A549 (cell line): ENCODE data around the gene HDAC7. TPM values are rescaled to one million over a fixed set of nuclear protein-coding genes. Genes with fewer than 3 reads are reported as not detected.

Experiments used
- ATAC-seq, 2 experiments: fragments of 200-7000 bp in 1 of 2; fragments of >200 bp in 1 of 2; cut with Nextera tagmentation in 1 of 2; cut with Tn5 transposase in 1 of 2; 3 replicates each; pipeline versions ENCODE4 v1.8.0 to v1.9.1; 2018 to 2020; ENCODE audit warnings: mild to moderate bottlenecking in 1 of 2, moderate library complexity in 1 of 2
- CTCF ChIA-PET: fragments of 300-600 bp; sonication (Branson Sonifier 250); formaldehyde crosslinking; extraction: SDS; loops from one replicate; lab custom pipeline; 2021; ENCODE audit warnings: antibody characterized with exemption, inconsistent platforms; lab: Yijun Ruan, JAX
- POLR2A ChIA-PET: fragments of 350-600 bp; formaldehyde crosslinking; extraction: SDS; loops from one replicate; lab custom pipeline; 2021; ENCODE audit warnings: antibody characterized with exemption, inconsistent platforms; lab: Yijun Ruan, JAX
- DNase-seq, 2 experiments: peaks; one replicate each; pipeline versions ENCODE4 v3.0.0 to v3.0.0-alpha.2; 2011 to 2016; ENCODE audit warnings: low read depth in 1 of 2, low spot score in 1 of 2
- FAIRE-seq: peaks from 2 replicates; lab custom pipeline; 2011; peaks lifted over from hg19 to GRCh38; lab: Jason Lieb, UNC
- H3K27ac ChIP-seq, 2 experiments: fragments of >200 bp; sonication (Bioruptor Twin); formaldehyde crosslinking; 3 replicates each; pipeline ENCODE4 v1.5.1; 2016 to 2017
- H3K4me1 ChIP-seq: fragments of >200 bp; sonication (Bioruptor Twin); formaldehyde crosslinking; 3 replicates; pipeline ENCODE4 v1.6.1; 2016
- H3K4me2 ChIP-seq: fragments of >200 bp; sonication (Bioruptor Twin); formaldehyde crosslinking; 3 replicates; pipeline ENCODE4 v1.6.1; 2016
- H3K4me3 ChIP-seq: fragments of >200 bp; sonication (Bioruptor Twin); formaldehyde crosslinking; 3 replicates; pipeline ENCODE4 v1.5.1; 2016
- H3K9me3 ChIP-seq: fragments of >200 bp; sonication (Bioruptor Twin); formaldehyde crosslinking; 3 replicates; pipeline ENCODE4 v1.6.1; 2016
- CEBPB ChIP-seq, 2 experiments: fragments of >200 bp in 1 of 2; sonication (Bioruptor Twin) in 1 of 2; formaldehyde crosslinking in 1 of 2; IDR thresholded peaks; 2 replicates each; pipeline ENCODE4 v1.6.1; 2012 to 2016
- CHD2 ChIP-seq: fragments of 150-350 bp; IDR thresholded peaks from 2 replicates; pipeline ENCODE4 v1.6.1; 2014; ENCODE audit warnings: low read length; ENCODE audit not compliant: partially characterized antibody
- CHD4 ChIP-seq: fragments of 200-600 bp; sonication (generic); IDR thresholded peaks from 2 replicates; pipeline ENCODE4 v1.6.1; 2016; ENCODE audit warnings: antibody characterized with exemption, mild to moderate bottlenecking, borderline replicate concordance
- EP300 ChIP-seq, 2 experiments: fragments of >200 bp; sonication (Bioruptor Twin); formaldehyde crosslinking; IDR thresholded peaks; 2 replicates in 1 of 2; 3 replicates in 1 of 2; pipeline ENCODE4 v1.6.1; 2016 to 2017
- FOSB ChIP-seq: fragments of 250-450 bp; sonication (Bioruptor Pico); IDR thresholded peaks from 2 replicates; pipeline ENCODE4 v1.5.0; 2020; ENCODE audit warnings: mild to moderate bottlenecking, moderate library complexity
- GATA3 ChIP-seq: IDR thresholded peaks from 2 replicates; pipeline ENCODE4 v1.6.1; 2012; ENCODE audit warnings: borderline replicate concordance
- HEYL ChIP-seq: fragments of 250-450 bp; sonication (Bioruptor Pico); IDR thresholded peaks from 2 replicates; pipeline ENCODE4 v1.8.0; 2021; ENCODE audit warnings: mild to moderate bottlenecking, moderate library complexity
- MAZ ChIP-seq: fragments of 150-350 bp; IDR thresholded peaks from 2 replicates; pipeline ENCODE4 v1.6.1; 2014; ENCODE audit warnings: antibody characterized with exemption, low read depth, low read length, borderline replicate concordance
- NFE2L2 ChIP-seq: fragments of 150-350 bp; conservative IDR thresholded peaks from 2 replicates; pipeline ENCODE4 v1.6.1; 2014; ENCODE audit warnings: low read length
- NPAS2 ChIP-seq: fragments of 250-450 bp; sonication (Bioruptor Pico); IDR thresholded peaks from 2 replicates; pipeline ENCODE4 v1.8.0; 2022; ENCODE audit warnings: mild to moderate bottlenecking, moderate library complexity, borderline replicate concordance
- POLR2A ChIP-seq: IDR thresholded peaks from 2 replicates; pipeline ENCODE4 v1.6.1; 2012; ENCODE audit warnings: mild to moderate bottlenecking, low read length
- POLR2AphosphoS2 ChIP-seq: conservative IDR thresholded peaks from 2 replicates; pipeline ENCODE4 v1.6.1; 2012; ENCODE audit warnings: low read length, improper control_type of control experiment, inconsistent platforms
- RAD21 ChIP-seq, 2 experiments: fragments of >200 bp in 1 of 2; sonication (Bioruptor Twin) in 1 of 2; formaldehyde crosslinking in 1 of 2; IDR thresholded peaks in 1 of 2; conservative IDR thresholded peaks in 1 of 2; 2 replicates in 1 of 2; 3 replicates in 1 of 2; pipeline ENCODE4 v1.6.1; 2012 to 2018; ENCODE audit warnings: inconsistent platforms in 1 of 2
- RCOR1 ChIP-seq: fragments of 150-350 bp; IDR thresholded peaks from 2 replicates; pipeline ENCODE4 v1.6.1; 2014; ENCODE audit warnings: antibody characterized with exemption, low read length, low read depth
- SMC3 ChIP-seq: fragments of >200 bp; sonication (Bioruptor Twin); formaldehyde crosslinking; IDR thresholded peaks from 3 replicates; pipeline ENCODE4 v1.6.1; 2018; ENCODE audit warnings: inconsistent platforms
- ZSCAN20 ChIP-seq: fragments of 250-450 bp; sonication (Bioruptor Pico); IDR thresholded peaks from 2 replicates; pipeline ENCODE4 v1.8.0; 2022; ENCODE audit warnings: mild to moderate bottlenecking, moderate library complexity
- WGBS: methylation state at CpG from one replicate; pipeline ENCODE4 v1.1.6; 2017; ENCODE audit errors: missing lambda C conversion rate; 5-methylcytosine and 5-hydroxymethylcytosine counted together
- polyA plus RNA-seq, 4 experiments: library from polyadenylated mRNA; depleted of rRNA in 3 of 4; stranded (reverse); fragments of >200 nt; fragmentation: RNase III in 1 of 4; extraction: RNeasy Plus Mini Kit Qiagen cat#74134 plus additional on column Dnase treatment in 1 of 4; gene quantifications; 2 replicates in 3 of 4; 3 replicates in 1 of 4; pipeline ENCODE4 v1.2.3, GENCODE V29; 2011 to 2017
- TF ChIP-seq, protein P1 (sequence below): fragments of >200 bp; sonication (Bioruptor Twin); formaldehyde crosslinking; IDR thresholded peaks from 2 replicates; pipeline ENCODE4 v1.6.1; 2016
- TF ChIP-seq, protein P2 (sequence below): fragments of 450-650 bp; IDR thresholded peaks from 2 replicates; pipeline ENCODE4 v1.6.1; 2014; ENCODE audit warnings: antibody characterized with exemption
- TF ChIP-seq, protein P3 (sequence below): fragments of >200 bp; sonication (Bioruptor Twin); formaldehyde crosslinking; IDR thresholded peaks from 3 replicates; pipeline ENCODE4 v1.6.1; 2016
- TF ChIP-seq, protein P4 (sequence below): fragments of 250-450 bp; sonication (Bioruptor Pico); IDR thresholded peaks from 2 replicates; pipeline ENCODE4 v1.5.0; 2021; ENCODE audit warnings: mild to moderate bottlenecking, moderate library complexity, borderline replicate concordance
- TF ChIP-seq, protein P5 (sequence below): IDR thresholded peaks from 2 replicates; pipeline ENCODE4 v1.6.1; 2012

HDAC7 gene
- polyA plus RNA-seq, 2 of the 4 experiments (the other 2 are of a cell fraction), result 17.2 to 36.0 TPM

DNA sequence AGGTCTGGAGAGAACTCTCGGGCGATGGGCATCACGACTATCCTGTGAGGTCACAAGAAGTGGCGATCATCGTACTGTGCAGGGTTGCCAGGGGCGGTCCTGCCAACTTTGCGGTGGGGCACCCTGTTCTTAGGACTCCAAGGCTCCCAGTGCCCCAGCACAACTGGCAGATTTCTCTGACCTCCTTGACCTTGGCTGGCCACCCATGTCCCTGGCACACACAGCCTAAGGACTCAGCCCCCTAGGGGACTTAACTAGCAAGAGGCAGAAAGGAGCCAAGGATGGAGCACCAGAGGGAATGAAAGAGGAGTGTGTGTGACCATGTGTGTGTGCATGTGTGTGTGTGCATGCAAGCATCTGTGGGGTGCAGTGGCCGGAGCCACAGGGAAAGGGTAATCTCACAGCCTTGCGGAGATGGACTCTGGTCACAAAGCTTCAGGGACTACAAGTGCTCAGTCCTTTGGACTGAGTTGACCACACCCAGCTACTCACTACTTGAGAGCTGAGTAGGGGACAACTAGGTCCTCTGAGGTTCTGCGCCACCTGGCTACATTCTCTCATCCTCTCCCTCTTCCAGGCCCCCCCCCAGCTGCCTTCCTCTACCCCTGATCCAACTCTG, 32.9 kb downstream of the HDAC7 start:
- ChIA-PET CTCF (interaction anchor here (1.2 to 59.0 kb wide), 10 partner anchors 8 to 71 kb away, joined by 3 to 1532 read pairs (median 6); partner anchors contain the start of genes ENDOU and RAPGEF3), POLR2A (interaction anchor here (0.7 kb wide), 1 partner anchor 15 kb away, joined by 3 read pairs; no protein-coding TSS in a partner anchor)
- no peak for TF ChIP-seq MAZ
- no peak for TF ChIP-seq NFE2L2
- no peak for TF ChIP-seq POLR2AphosphoS2
- TF ChIP-seq, protein P1, sequence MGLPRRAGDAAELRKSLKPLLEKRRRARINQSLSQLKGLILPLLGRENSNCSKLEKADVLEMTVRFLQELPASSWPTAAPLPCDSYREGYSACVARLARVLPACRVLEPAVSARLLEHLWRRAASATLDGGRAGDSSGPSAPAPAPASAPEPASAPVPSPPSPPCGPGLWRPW, result no peak
- no peak for TF ChIP-seq CEBPB (IDR thresholded peaks at IDR 0.05)
- no peak for TF ChIP-seq NPAS2 (CRISPR knock-in tag)
- TF ChIP-seq, protein P2, sequence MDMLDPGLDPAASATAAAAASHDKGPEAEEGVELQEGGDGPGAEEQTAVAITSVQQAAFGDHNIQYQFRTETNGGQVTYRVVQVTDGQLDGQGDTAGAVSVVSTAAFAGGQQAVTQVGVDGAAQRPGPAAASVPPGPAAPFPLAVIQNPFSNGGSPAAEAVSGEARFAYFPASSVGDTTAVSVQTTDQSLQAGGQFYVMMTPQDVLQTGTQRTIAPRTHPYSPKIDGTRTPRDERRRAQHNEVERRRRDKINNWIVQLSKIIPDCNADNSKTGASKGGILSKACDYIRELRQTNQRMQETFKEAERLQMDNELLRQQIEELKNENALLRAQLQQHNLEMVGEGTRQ, result no peak
- TF ChIP-seq, protein P3, sequence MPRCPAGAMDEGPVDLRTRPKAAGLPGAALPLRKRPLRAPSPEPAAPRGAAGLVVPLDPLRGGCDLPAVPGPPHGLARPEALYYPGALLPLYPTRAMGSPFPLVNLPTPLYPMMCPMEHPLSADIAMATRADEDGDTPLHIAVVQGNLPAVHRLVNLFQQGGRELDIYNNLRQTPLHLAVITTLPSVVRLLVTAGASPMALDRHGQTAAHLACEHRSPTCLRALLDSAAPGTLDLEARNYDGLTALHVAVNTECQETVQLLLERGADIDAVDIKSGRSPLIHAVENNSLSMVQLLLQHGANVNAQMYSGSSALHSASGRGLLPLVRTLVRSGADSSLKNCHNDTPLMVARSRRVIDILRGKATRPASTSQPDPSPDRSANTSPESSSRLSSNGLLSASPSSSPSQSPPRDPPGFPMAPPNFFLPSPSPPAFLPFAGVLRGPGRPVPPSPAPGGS, result no peak
- TF ChIP-seq, protein P4, sequence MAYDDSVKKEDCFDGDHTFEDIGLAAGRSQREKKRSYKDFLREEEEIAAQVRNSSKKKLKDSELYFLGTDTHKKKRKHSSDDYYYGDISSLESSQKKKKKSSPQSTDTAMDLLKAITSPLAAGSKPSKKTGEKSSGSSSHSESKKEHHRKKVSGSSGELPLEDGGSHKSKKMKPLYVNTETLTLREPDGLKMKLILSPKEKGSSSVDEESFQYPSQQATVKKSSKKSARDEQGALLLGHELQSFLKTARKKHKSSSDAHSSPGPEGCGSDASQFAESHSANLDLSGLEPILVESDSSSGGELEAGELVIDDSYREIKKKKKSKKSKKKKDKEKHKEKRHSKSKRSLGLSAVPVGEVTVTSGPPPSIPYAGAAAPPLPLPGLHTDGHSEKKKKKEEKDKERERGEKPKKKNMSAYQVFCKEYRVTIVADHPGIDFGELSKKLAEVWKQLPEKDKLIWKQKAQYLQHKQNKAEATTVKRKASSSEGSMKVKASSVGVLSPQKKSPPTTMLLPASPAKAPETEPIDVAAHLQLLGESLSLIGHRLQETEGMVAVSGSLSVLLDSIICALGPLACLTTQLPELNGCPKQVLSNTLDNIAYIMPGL (CRISPR knock-in tag), result no peak
- no peak for TF ChIP-seq SMC3
- TF ChIP-seq FOSB (CRISPR knock-in tag), result no peak
- TF ChIP-seq CHD2, result no peak
- no peak for TF ChIP-seq HEYL (CRISPR knock-in tag)
- TF ChIP-seq, protein P5, sequence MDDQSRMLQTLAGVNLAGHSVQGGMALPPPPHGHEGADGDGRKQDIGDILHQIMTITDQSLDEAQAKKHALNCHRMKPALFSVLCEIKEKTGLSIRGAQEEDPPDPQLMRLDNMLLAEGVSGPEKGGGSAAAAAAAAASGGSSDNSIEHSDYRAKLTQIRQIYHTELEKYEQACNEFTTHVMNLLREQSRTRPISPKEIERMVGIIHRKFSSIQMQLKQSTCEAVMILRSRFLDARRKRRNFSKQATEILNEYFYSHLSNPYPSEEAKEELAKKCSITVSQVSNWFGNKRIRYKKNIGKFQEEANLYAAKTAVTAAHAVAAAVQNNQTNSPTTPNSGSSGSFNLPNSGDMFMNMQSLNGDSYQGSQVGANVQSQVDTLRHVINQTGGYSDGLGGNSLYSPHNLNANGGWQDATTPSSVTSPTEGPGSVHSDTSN, result no peak
- no peak for TF ChIP-seq EP300 (IDR thresholded peaks at IDR 0.05)
- TF ChIP-seq CHD4, result no peak
- TF ChIP-seq RCOR1, result no peak
- no peak for TF ChIP-seq ZSCAN20
- TF ChIP-seq POLR2A, result no peak
- H3K9me3 ChIP-seq, result no peaks in the 10 kb centered on the region
- H3K27ac ChIP-seq, result no peak overlapping the region
- no peaks in the 10 kb centered on the region for H3K4me1 ChIP-seq
- DNase-seq (no peak), FAIRE-seq (no peak), ATAC-seq (no peak)
- no peak overlapping the region for H3K4me2 ChIP-seq
- WGBS, result 95% methylated on average over 10 of the region's 10 CpGs
- H3K4me3 ChIP-seq, result no peak overlapping the region

DNA sequence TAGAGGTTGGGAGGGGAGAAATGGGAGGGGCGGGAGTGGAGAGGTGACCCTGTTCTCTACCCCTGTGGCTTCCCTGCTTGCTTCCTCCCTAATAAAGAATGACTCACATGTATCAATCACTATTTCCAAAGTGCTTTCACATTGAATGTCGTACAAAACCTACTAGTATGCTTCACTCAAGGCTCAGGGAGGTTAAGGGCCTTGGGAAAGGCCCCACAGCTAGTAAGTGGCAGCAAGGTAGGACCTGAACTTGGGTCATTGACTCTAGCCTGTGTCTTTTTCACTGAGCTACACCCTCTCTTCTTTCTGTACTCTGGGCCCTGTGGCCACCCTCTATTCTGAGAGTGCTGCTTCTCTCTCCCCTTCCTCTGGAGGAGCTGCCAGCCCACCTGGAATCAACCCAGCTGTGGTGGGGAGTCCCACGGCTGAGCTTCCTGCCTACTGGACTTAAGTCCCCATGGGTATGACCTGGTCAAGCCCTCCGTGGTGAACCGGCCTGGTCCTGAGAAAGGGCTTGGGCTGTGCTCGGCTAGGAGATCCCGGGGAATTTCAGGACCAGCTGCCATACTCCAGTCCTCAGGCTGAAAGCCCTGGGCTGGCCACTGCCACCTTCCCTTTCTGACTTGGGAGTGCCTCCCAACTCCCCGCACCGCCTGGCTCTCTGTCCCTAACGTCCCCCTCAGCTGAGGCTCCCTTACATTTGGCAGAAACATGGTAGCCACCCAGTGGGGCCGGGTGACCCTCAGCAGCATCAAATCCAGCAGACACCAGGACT, 33.6 kb downstream of the HDAC7 start:
- no peaks in the 10 kb centered on the region for H3K4me1 ChIP-seq
- H3K27ac ChIP-seq, result no peak overlapping the region
- H3K4me3 ChIP-seq, result no peak overlapping the region
- H3K9me3 ChIP-seq, result no peaks in the 10 kb centered on the region
- no peak overlapping the region for H3K4me2 ChIP-seq
- DNase-seq (no peak), FAIRE-seq (no peak), ATAC-seq (no peak)
- CTCF ChIA-PET, result interaction anchor here (1.2 to 59.0 kb wide), 7 partner anchors 7 to 53 kb away, joined by 4 to 1532 read pairs (median 25); partner anchors contain the start of genes ENDOU and RAPGEF3
- TF ChIP-seq RAD21 (conservative IDR thresholded peaks at IDR 0.05 in 1 of 2, IDR thresholded peaks at IDR 0.05 in 1 of 2) (no peak), GATA3 (no peak), MAZ (no peak), EP300 (IDR thresholded peaks at IDR 0.05) (no peak)
- TF ChIP-seq, protein P3, result no peak
- 91% methylated on average over 11 of the region's 11 CpGs for WGBS
- POLR2A ChIA-PET, result interaction anchor here (1.1 kb wide), 1 partner anchor 45 kb away, joined by 3 read pairs; no protein-coding TSS in a partner anchor
